HepG2 (cell line): ENCODE data around the gene FAM83C. TPM values are rescaled to one million over a fixed set of nuclear protein-coding genes. Genes with fewer than 3 reads are reported as not detected.

ENCODE experiments used
- CSRNP2 ChIP-seq: sonication (generic); formaldehyde crosslinking; conservative IDR thresholded peaks from 2 replicates; pipeline ENCODE4 v1.8.0; 2022; ENCODE audit warnings: low read depth, missing genetic modification reagents
- DR1 ChIP-seq: sonication (generic); formaldehyde crosslinking; IDR thresholded peaks from 2 replicates; pipeline ENCODE4 v1.8.0; 2021; ENCODE audit warnings: mild to moderate bottlenecking, missing genetic modification reagents, inconsistent platforms
- ELF3 ChIP-seq: IDR thresholded peaks from 2 replicates; pipeline ENCODE4 v1.6.1; 2016; ENCODE audit warnings: missing genetic modification reagents, missing compliant biosample characterization
- GATA4 ChIP-seq: sonication (generic); IDR thresholded peaks from 2 replicates; pipeline ENCODE4 v1.6.1; 2016; ENCODE audit warnings: antibody characterized with exemption, low read depth, borderline replicate concordance
- KAT2B ChIP-seq: fragments of 150-350 bp; IDR thresholded peaks from 2 replicates; pipeline ENCODE4 v1.6.1; 2014; ENCODE audit warnings: low read depth, low read length, borderline replicate concordance
- KDM5A ChIP-seq: fragments of 200-600 bp; sonication (generic); IDR thresholded peaks from 2 replicates; pipeline ENCODE4 v1.7.0; 2018; ENCODE audit warnings: antibody characterized with exemption, mild to moderate bottlenecking, low read length, borderline replicate concordance
- POLR2G ChIP-seq: fragments of 200-400 bp; formaldehyde crosslinking; IDR thresholded peaks from 2 replicates; pipeline ENCODE4 v1.6.1; 2018; ENCODE audit warnings: mild to moderate bottlenecking, low read depth, low read length, moderate library complexity
- RORA ChIP-seq: sonication (generic); formaldehyde crosslinking; IDR thresholded peaks from 2 replicates; pipeline ENCODE4 v1.5.0; 2020; ENCODE audit warnings: mild to moderate bottlenecking, missing genetic modification reagents, moderate library complexity
- SALL2 ChIP-seq: sonication (generic); formaldehyde crosslinking; IDR thresholded peaks from 2 replicates; pipeline ENCODE4 v1.8.1; 2023; ENCODE audit warnings: mild to moderate bottlenecking, missing genetic modification reagents, inconsistent platforms
- TAF1 ChIP-seq: sonication (generic); formaldehyde crosslinking; IDR thresholded peaks from 2 replicates; pipeline ENCODE4 v1.4.0; 2020; ENCODE audit warnings: missing genetic modification reagents
- TEAD3 ChIP-seq: optimal IDR thresholded peaks from 2 replicates; pipeline ENCODE3; 2016; ENCODE audit warnings: borderline replicate concordance
- ZBTB3 ChIP-seq: sonication (generic); formaldehyde crosslinking; IDR thresholded peaks from 2 replicates; pipeline ENCODE4 v1.4.0; 2020; ENCODE audit warnings: low read depth, mild to moderate bottlenecking, moderate library complexity, missing genetic modification reagents, borderline replicate concordance
- ZBTB7A ChIP-seq: sonication (generic); formaldehyde crosslinking; IDR thresholded peaks from 2 replicates; pipeline ENCODE4 v1.8.0; 2022; ENCODE audit warnings: mild to moderate bottlenecking, missing genetic modification reagents
- ZFAT ChIP-seq: sonication (generic); formaldehyde crosslinking; conservative IDR thresholded peaks from 2 replicates; pipeline ENCODE4 v1.8.1; 2023; ENCODE audit warnings: missing genetic modification reagents, inconsistent platforms
- ZFP36 ChIP-seq: fragments of 150-350 bp; IDR thresholded peaks from 2 replicates; pipeline ENCODE4 v1.6.1; 2018; ENCODE audit warnings: borderline replicate concordance, low read length, low read depth; ENCODE audit not compliant: partially characterized antibody
- ZNF264 ChIP-seq: sonication (generic); formaldehyde crosslinking; IDR thresholded peaks from 2 replicates; pipeline ENCODE4 v1.4.0; 2020; ENCODE audit warnings: missing genetic modification reagents
- ZNF430 ChIP-seq: sonication (generic); formaldehyde crosslinking; IDR thresholded peaks from 2 replicates; pipeline ENCODE4 v1.9.0; 2021; ENCODE audit warnings: mild to moderate bottlenecking, missing genetic modification reagents
- polyA plus RNA-seq, 8 experiments: library from polyadenylated mRNA; depleted of rRNA in 3 of 8; stranded (reverse) in 7 of 8; unstranded in 1 of 8; fragments of >200 nt; fragmentation: Illumina TruSeq in 4 of 8; extraction: Trizol in 4 of 8; gene quantifications; 2 replicates each; pipeline versions ENCODE4 v1.2.1 to v1.2.3, GENCODE V29; 2011 to 2016; ENCODE audit warnings: low read depth in 4 of 8, missing spikeins in 1 of 8, mixed read lengths in 1 of 8; ENCODE audit not compliant: insufficient read depth in 1 of 8
- total RNA-seq, 5 experiments: library from RNA; depleted of rRNA; stranded (reverse); fragments of >200 nt; fragmentation: Illumina TruSeq; extraction: Trizol; gene quantifications; 2 replicates each; pipeline ENCODE4 v1.2.3, GENCODE V29; 2016; ENCODE audit warnings: low read depth in 1 of 5
- TF ChIP-seq, protein P1 (sequence below): sonication (generic); formaldehyde crosslinking; IDR thresholded peaks from 2 replicates; pipeline ENCODE4 v1.5.0; 2020; ENCODE audit warnings: mild to moderate bottlenecking, missing genetic modification reagents, borderline replicate concordance
- TF ChIP-seq, protein P2 (sequence below): IDR thresholded peaks from 2 replicates; pipeline ENCODE4 v1.6.1; 2018; ENCODE audit warnings: missing genetic modification reagents
- TF ChIP-seq, protein P3 (sequence below): sonication (generic); formaldehyde crosslinking; IDR thresholded peaks from 2 replicates; pipeline ENCODE4 v1.8.1; 2023; ENCODE audit warnings: mild to moderate bottlenecking, missing genetic modification reagents

Gene FAM83C
- total and polyA plus RNA-seq, 2 of the 13 experiments (the other 11 are each of a cell fraction or from before 2014, with no cell fraction given) = 0.04 TPM; not detected in 1

GRCh38 chr20:35327074-35327976 lies 35.1 kb upstream of the FAM83C start (continued):
- TF ChIP-seq, protein P1, sequence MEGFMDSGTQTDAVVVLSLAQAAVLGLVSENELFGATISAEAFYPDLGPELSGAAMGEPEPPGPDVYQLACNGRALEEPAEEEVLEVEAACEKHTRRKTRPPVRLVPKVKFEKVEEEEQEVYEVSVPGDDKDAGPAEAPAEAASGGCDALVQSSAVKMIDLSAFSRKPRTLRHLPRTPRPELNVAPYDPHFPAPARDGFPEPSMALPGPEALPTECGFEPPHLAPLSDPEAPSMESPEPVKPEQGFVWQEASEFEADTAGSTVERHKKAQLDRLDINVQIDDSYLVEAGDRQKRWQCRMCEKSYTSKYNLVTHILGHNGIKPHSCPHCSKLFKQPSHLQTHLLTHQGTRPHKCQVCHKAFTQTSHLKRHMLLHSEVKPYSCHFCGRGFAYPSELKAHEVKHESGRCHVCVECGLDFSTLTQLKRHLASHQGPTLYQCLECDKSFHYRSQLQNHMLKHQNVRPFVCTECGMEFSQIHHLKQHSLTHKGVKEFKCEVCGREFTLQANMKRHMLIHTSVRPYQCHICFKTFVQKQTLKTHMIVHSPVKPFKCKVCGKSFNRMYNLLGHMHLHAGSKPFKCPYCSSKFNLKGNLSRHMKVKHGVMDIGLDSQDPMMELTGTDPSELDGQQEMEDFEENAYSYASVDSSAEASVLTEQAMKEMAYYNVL (CRISPR knock-in tag) = peak; percentile 96
- TF ChIP-seq ZNF264 (peak; percentile 98), ZFP36 (no peak), DR1 (no peak; the same call in 1 of the 2 replicates), ZBTB7A (CRISPR knock-in tag) (no peak), TEAD3 (CRISPR knock-in tag) (peak; percentile 94), POLR2G (no peak), ZNF430 (CRISPR knock-in tag) (peak; percentile 58; the same call in 1 of the 2 replicates), ZBTB3 (CRISPR knock-in tag) (peak; percentile 83; the same call in 1 of the 2 replicates), GATA4 (peak; percentile 89; the same call in 1 of the 2 replicates), ZFAT (no peak), SALL2 (CRISPR knock-in tag) (peak; percentile 92), KDM5A (peak; percentile 50; the same call in 1 of the 2 replicates), KAT2B (no peak; the same call in 1 of the 2 replicates), CSRNP2 (CRISPR knock-in tag) (no peak), TAF1 (CRISPR knock-in tag) (no peak; the same call in 1 of the 2 replicates), ELF3 (CRISPR knock-in tag) (peak; percentile 99), RORA (CRISPR knock-in tag) (peak; percentile 10; the same call in 1 of the 2 replicates)
- TF ChIP-seq, protein P2, sequence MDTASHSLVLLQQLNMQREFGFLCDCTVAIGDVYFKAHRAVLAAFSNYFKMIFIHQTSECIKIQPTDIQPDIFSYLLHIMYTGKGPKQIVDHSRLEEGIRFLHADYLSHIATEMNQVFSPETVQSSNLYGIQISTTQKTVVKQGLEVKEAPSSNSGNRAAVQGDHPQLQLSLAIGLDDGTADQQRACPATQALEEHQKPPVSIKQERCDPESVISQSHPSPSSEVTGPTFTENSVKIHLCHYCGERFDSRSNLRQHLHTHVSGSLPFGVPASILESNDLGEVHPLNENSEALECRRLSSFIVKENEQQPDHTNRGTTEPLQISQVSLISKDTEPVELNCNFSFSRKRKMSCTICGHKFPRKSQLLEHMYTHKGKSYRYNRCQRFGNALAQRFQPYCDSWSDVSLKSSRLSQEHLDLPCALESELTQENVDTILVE (CRISPR knock-in tag) = peak; percentile 89
- TF ChIP-seq, protein P3, sequence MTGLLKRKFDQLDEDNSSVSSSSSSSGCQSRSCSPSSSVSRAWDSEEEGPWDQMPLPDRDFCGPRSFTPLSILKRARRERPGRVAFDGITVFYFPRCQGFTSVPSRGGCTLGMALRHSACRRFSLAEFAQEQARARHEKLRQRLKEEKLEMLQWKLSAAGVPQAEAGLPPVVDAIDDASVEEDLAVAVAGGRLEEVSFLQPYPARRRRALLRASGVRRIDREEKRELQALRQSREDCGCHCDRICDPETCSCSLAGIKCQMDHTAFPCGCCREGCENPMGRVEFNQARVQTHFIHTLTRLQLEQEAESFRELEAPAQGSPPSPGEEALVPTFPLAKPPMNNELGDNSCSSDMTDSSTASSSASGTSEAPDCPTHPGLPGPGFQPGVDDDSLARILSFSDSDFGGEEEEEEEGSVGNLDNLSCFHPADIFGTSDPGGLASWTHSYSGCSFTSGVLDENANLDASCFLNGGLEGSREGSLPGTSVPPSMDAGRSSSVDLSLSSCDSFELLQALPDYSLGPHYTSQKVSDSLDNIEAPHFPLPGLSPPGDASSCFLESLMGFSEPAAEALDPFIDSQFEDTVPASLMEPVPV (CRISPR knock-in tag) = peak; percentile 75; the same call in 1 of the 2 replicates
